ENCODE results near the gene KPNA4.

GRCh38 chr3:160446522-160447056 lies 118.8 kb downstream of the KPNA4 start:
- TF ChIP-seq CTCF (IDR thresholded peaks at IDR 0.05; ENCODE audit: low read depth, low read length, poor library complexity, severe bottlenecking) (no peak), EZH2phosphoT487 (IDR thresholded peaks at IDR 0.05; ENCODE audit: borderline replicate concordance, low read length) (no peak)
